ENCODE results near the gene TPH2. TPM values are rescaled to one million over a fixed set of nuclear protein-coding genes. Genes with fewer than 3 reads are reported as not detected.

The TPH2 gene
- total and polyA plus RNA-seq, 4 donors, result not detected

- no peak for TF ChIP-seq TAF1 (conservative IDR thresholded peaks at IDR 0.05)
- TF ChIP-seq CTCF (IDR thresholded peaks at IDR 0.05; ENCODE audit: low read depth, low read length, missing input control), result no peak
- no peak for TF ChIP-seq REST (IDR thresholded peaks at IDR 0.05)
- no peak for TF ChIP-seq NR2F2 (IDR thresholded peaks at IDR 0.05)
- TF ChIP-seq EGR1 (IDR thresholded peaks at IDR 0.05; ENCODE audit: low read depth in 2 of 2), result no peak
- no peak for TF ChIP-seq FOXA2 (IDR thresholded peaks at IDR 0.05)
- TF ChIP-seq GABPA (IDR thresholded peaks at IDR 0.05 in 1 of 2, conservative IDR thresholded peaks at IDR 0.05 in 1 of 2), result no peak
- no peak for TF ChIP-seq FOXA1 (IDR thresholded peaks at IDR 0.05)
- no peak for TF ChIP-seq SP1 (IDR thresholded peaks at IDR 0.05)
- TF ChIP-seq RXRA (IDR thresholded peaks at IDR 0.05), result no peak
- TF ChIP-seq HNF4G (IDR thresholded peaks at IDR 0.05), result no peak
- no peak for TF ChIP-seq ZBTB33 (IDR thresholded peaks at IDR 0.05)
- no peak for TF ChIP-seq RAD21 (IDR thresholded peaks at IDR 0.05)
- no peak for TF ChIP-seq JUND (IDR thresholded peaks at IDR 0.05)
- TF ChIP-seq ATF3 (IDR thresholded peaks at IDR 0.05), result no peak
- no peak for TF ChIP-seq MAX (IDR thresholded peaks at IDR 0.05)
- no peak for TF ChIP-seq HNF4A (conservative IDR thresholded peaks at IDR 0.05)
- no peak for TF ChIP-seq YY1 (IDR thresholded peaks at IDR 0.05)
- Histone ChIP-seq H3K9ac (ENCODE audit: low read depth in 1 of 2, low read length in 2 of 2) (no peak overlapping the region), H3K4me3 (ENCODE audit: low read depth in 1 of 3, low read length in 3 of 3) (no peak overlapping the region), H3K27me3 (ENCODE audit: control insufficient read depth in 4 of 4, insufficient read depth in 4 of 4, low read length in 3 of 4) (no peaks in the 10 kb centered on the region), H3K9me3 (ENCODE audit: control insufficient read depth in 4 of 4, low read length in 3 of 4) (peaks cover 0 to 15% (median 3%) of the 10 kb centered on the region in 4 donors), H3K27ac (ENCODE audit: low read depth in 1 of 2, low read length in 2 of 2) (no peak overlapping the region), H3K36me3 (ENCODE audit: control insufficient read depth in 4 of 4, insufficient read depth in 3 of 4, low read depth in 1 of 4, low read length in 3 of 4) (peaks cover 0 to 3% (median 0%) of the 10 kb centered on the region in 4 donors), H3K4me1 (ENCODE audit: control insufficient read depth in 4 of 4, insufficient read depth in 4 of 4, low read length in 3 of 4) (no peaks in the 10 kb centered on the region)
- no peak for DNase-seq (ENCODE audit: low spot score)
- 76% methylated on average over 5 of the region's 5 CpGs for WGBS
Measured at GRCh38 chr12:72037006-72037795, 98.6 kb downstream of the TPH2 start.

Measured in liver (tissue), 9 donors.